GM10248 (cell line): ENCODE measurements around the gene LTV1.

Experiments
- CTCF ChIA-PET: fragments of 300-600 bp; sonication (Branson Sonifier 250); formaldehyde crosslinking; extraction: SDS; loops from one replicate; lab custom pipeline; 2021; ENCODE audit warnings: antibody characterized with exemption; lab: Yijun Ruan, JAX
- POLR2A ChIA-PET: fragments of 350-650 bp; sonication (Branson Sonifier 250); formaldehyde crosslinking; extraction: SDS; loops from one replicate; lab custom pipeline; 2020; ENCODE audit warnings: antibody characterized with exemption; lab: Yijun Ruan, JAX
- DNase-seq: peaks from one replicate; pipeline ENCODE4 v3.0.0; 2012; ENCODE audit errors: extremely low spot score
- CTCF ChIP-seq: IDR thresholded peaks from 2 replicates; pipeline ENCODE4 v1.5.1; 2012; ENCODE audit warnings: mild to moderate bottlenecking, low read depth; ENCODE audit errors: extremely low read depth, missing control alignments, control extremely low read depth

The LTV1 gene

GRCh38 chr6:143806282-143807102 is 36.6 kb upstream of the LTV1 start:
- CTCF ChIA-PET: interaction anchor here (0.9 to 1.8 kb wide), 7 partner anchors 8 to 52 kb away, joined by 3 to 6 read pairs (median 3); no protein-coding TSS in a partner anchor
- no peak for TF ChIP-seq CTCF
- DNase-seq: peak; percentile 19
- POLR2A ChIA-PET: no interaction called here

GRCh38 chr6:143807103-143807772 is 35.9 kb upstream of the LTV1 start:
- DNase-seq: no peak
- ChIA-PET CTCF (interaction anchor here (0.9 to 1.8 kb wide), 7 partner anchors 9 to 53 kb away, joined by 3 to 6 read pairs (median 3); no protein-coding TSS in a partner anchor), POLR2A (no interaction called here)
- no peak for TF ChIP-seq CTCF

GRCh38 chr6:143810745-143811144 is 32.4 kb upstream of the LTV1 start:
- POLR2A ChIA-PET: no interaction called here
- TF ChIP-seq CTCF: no peak

GRCh38 chr6:143811501-143812157 is 31.5 kb upstream of the LTV1 start:
- POLR2A ChIA-PET: no interaction called here
- CTCF ChIA-PET: no interaction called here
- TF ChIP-seq CTCF: no peak
- DNase-seq: no peak

More at GRCh38 chr6:143810745-143811144, 32.4 kb upstream of the LTV1 start:
- no peak for DNase-seq
- CTCF ChIA-PET: interaction anchor here (1.9 kb wide), 1 partner anchor 11 kb away, joined by 6 read pairs; no protein-coding TSS in a partner anchor

- CTCF ChIA-PET: interaction anchor here (1.4 kb wide), 1 partner anchor 11 kb away, joined by 3 read pairs; no protein-coding TSS in a partner anchor
- TF ChIP-seq CTCF: no peak
- POLR2A ChIA-PET: no interaction called here
- no peak for DNase-seq
These were observed 25.5 kb upstream of the LTV1 start for GRCh38 chr6:143817621-143818020.

GRCh38 chr6:143821359-143821758 is 21.8 kb upstream of the LTV1 start:
- no peak for TF ChIP-seq CTCF
- CTCF ChIA-PET: interaction anchor here (1.0 to 2.0 kb wide), 5 partner anchors 11 to 246 kb away, joined by 3 to 7 read pairs (median 6); no protein-coding TSS in a partner anchor
- POLR2A ChIA-PET: no interaction called here
- no peak for DNase-seq
